CD4-positive, CD25-positive, alpha-beta regulatory T cell (primary cell): ENCODE data around the gene SDS. TPM values are rescaled to one million over a fixed set of nuclear protein-coding genes. Genes with fewer than 3 reads are reported as not detected.

Experiments used
- ATAC-seq, 2 donors: fragments of 150-1000 bp; cut with Tn5 transposase; one replicate each; pipeline ENCODE4 v1.10.0; 2021; ENCODE audit warnings: low read depth in 2 of 2, moderate number of reproducible peaks in 2 of 2, moderate library complexity in 1 of 2
- DNase-seq, 3 donors: peaks; one replicate each; pipeline versions ENCODE4 v3.0.0 to v3.0.0-alpha.2; 2012 to 2022; ENCODE audit warnings: mixed read lengths in 1 of 3
- H3K27ac ChIP-seq: one replicate; pipeline ENCODE4 v1.7.0; 2013; ENCODE audit warnings: mild to moderate bottlenecking, low read length; ENCODE audit not compliant: insufficient read depth, poor library complexity, severe bottlenecking
- H3K27me3 ChIP-seq: one replicate; pipeline ENCODE4 v1.7.0; 2013; ENCODE audit warnings: low read length; ENCODE audit not compliant: control insufficient read depth, insufficient read depth
- H3K36me3 ChIP-seq: one replicate; pipeline ENCODE4 v1.7.0; 2013; ENCODE audit warnings: mild to moderate bottlenecking, low read length, moderate library complexity; ENCODE audit not compliant: control insufficient read depth, insufficient read depth
- H3K4me1 ChIP-seq: 2 replicates; pipeline ENCODE4 v1.7.0; 2013; ENCODE audit warnings: mild to moderate bottlenecking, low read length; ENCODE audit not compliant: insufficient read depth, control insufficient read depth, poor library complexity, severe bottlenecking
- H3K4me3 ChIP-seq: one replicate; pipeline ENCODE4 v1.7.0; 2013; ENCODE audit warnings: low read depth, mild to moderate bottlenecking, low read length, moderate library complexity
- H3K9me3 ChIP-seq, 2 experiments: 1 replicate in 1 of 2; 2 replicates in 1 of 2; pipeline ENCODE4 v1.7.0; 2013; ENCODE audit warnings: low read length in 2 of 2, mild to moderate bottlenecking in 1 of 2, moderate library complexity in 1 of 2; ENCODE audit not compliant: control insufficient read depth in 2 of 2
- H3K27ac Mint-ChIP-seq, 3 donors: one replicate each; pipeline ENCODE4 v1.8.0; 2020 to 2022; ENCODE audit warnings: mild to moderate bottlenecking in 3 of 3, mixed read lengths in 3 of 3, moderate library complexity in 2 of 3
- H3K27me3 Mint-ChIP-seq: one replicate; pipeline ENCODE4 v1.8.0; 2022; ENCODE audit warnings: mild to moderate bottlenecking, mixed read lengths
- H3K36me3 Mint-ChIP-seq: one replicate; pipeline ENCODE4 v1.8.0; 2020; ENCODE audit warnings: mixed read lengths
- H3K4me1 Mint-ChIP-seq, 4 donors: one replicate each; pipeline ENCODE4 v1.8.0; 2020 to 2022; ENCODE audit warnings: mixed read lengths in 4 of 4, mild to moderate bottlenecking in 1 of 4
- H3K4me3 Mint-ChIP-seq, 4 donors: one replicate each; pipeline ENCODE4 v1.8.0; 2020 to 2022; ENCODE audit warnings: mild to moderate bottlenecking in 4 of 4, mixed read lengths in 4 of 4, moderate library complexity in 3 of 4
- H3K9me3 Mint-ChIP-seq, 7 donors: one replicate each; pipeline ENCODE4 v1.8.0; 2020 to 2022; ENCODE audit warnings: mixed read lengths in 7 of 7, mild to moderate bottlenecking in 3 of 7, moderate library complexity in 2 of 7
- polyA plus RNA-seq, 4 donors: library from polyadenylated mRNA; unstranded; fragments of 300-500 nt; fragmentation: Illumina TruSeq; gene quantifications; one replicate each; pipeline ENCODE4 v1.2.3, GENCODE V29; 2021
- total RNA-seq: library from RNA; stranded (reverse); gene quantifications from one replicate; pipeline ENCODE4 v1.2.3, GENCODE V29; 2022

The SDS gene, protein sequence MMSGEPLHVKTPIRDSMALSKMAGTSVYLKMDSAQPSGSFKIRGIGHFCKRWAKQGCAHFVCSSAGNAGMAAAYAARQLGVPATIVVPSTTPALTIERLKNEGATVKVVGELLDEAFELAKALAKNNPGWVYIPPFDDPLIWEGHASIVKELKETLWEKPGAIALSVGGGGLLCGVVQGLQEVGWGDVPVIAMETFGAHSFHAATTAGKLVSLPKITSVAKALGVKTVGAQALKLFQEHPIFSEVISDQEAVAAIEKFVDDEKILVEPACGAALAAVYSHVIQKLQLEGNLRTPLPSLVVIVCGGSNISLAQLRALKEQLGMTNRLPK
- total RNA-seq (not detected), polyA plus RNA-seq (not detected)

DNA sequence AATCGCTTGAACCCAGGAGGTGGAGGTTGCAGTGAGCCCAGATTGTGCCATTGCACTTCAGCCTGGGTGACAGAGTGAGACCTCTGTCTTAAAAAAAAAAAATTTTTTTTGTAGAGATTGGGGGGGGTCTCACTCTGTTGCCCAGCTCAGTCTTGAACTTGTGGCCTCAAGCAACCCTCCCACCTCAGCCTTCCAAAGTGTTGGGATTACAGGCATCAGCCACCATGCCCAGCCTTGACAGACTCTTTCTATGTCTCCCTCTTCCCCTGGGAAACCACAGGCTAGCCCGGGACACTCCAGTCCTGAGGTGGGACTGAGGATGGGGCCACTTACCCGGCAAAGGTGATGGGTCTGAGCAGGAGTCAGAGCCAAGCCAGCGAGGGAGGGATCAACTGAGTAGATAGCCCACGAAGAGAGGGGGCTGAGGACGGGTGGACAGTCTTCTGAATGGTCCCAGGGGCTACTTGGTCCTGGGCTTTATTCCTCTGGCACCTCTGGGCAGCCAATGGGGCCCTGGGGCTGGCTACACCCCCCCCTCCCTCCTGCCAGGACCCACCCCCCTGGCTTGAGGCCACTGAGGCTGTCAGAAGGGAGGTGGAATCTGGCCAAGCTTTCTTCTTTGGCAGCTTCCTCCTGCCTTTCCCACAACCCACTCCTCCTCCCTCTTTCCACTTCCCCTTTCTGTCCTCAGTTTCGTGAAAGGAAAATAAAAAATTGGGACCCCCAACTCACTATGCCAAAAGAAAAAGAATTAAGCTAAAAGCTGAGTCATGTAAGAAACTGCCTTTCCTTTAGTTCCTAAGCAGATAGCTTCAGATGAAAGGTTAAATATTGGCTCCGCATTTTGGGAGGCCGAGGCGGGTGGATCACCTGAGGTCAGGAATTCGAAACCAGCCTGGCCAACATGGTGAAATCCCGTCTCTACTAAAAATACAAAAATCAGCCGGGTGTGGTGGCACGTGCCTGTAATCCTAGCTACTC is at the start of gene SDS:
TSS of gene SDS (minus strand) at position 453 of the 981 bp plus-strand sequence. CDS start 4,179 bp downstream, outside the sequence.
- no peak for DNase-seq
- Histone ChIP-seq H3K4me1 (no peaks in the 10 kb centered on the region), H3K9me3 (no peaks in the 10 kb centered on the region), H3K36me3 (no peaks in the 10 kb centered on the region), H3K4me3 (no peak within 1 kb of the TSS), H3K27ac (no peak within 1 kb of the TSS), H3K27me3 (peaks cover 2% of the 10 kb centered on the region)
- no peaks in the 10 kb centered on the region for H3K9me3 Mint-ChIP-seq
- no peak within 1 kb of the TSS for H3K4me3 Mint-ChIP-seq
- H3K27ac Mint-ChIP-seq, result no peak within 1 kb of the TSS
- H3K36me3 Mint-ChIP-seq, result no peaks in the 10 kb centered on the region
- H3K27me3 Mint-ChIP-seq, result peaks cover 7% of the 10 kb centered on the region
- no peak for ATAC-seq
- peaks cover 0 to 2% (median 0%) of the 10 kb centered on the region in 4 donors for H3K4me1 Mint-ChIP-seq

- no peak for DNase-seq
- no peaks in the 10 kb centered on the region for H3K36me3 Mint-ChIP-seq
- H3K27ac Mint-ChIP-seq, result no peak overlapping the region
- no peak overlapping the region for H3K4me3 Mint-ChIP-seq
- H3K36me3 ChIP-seq, result no peaks in the 10 kb centered on the region
- peaks cover 5% of the 10 kb centered on the region for H3K27me3 ChIP-seq
- ATAC-seq, result no peak
- peaks cover 18% of the 10 kb centered on the region for H3K27me3 Mint-ChIP-seq
- no peaks in the 10 kb centered on the region for H3K9me3 ChIP-seq
- no peaks in the 10 kb centered on the region for H3K4me1 Mint-ChIP-seq
- no peaks in the 10 kb centered on the region for H3K9me3 Mint-ChIP-seq
- H3K27ac ChIP-seq, result no peak overlapping the region
- no peaks in the 10 kb centered on the region for H3K4me1 ChIP-seq
- H3K4me3 ChIP-seq, result no peak overlapping the region
These were observed 49.6 kb upstream of the SDS start for GRCh38 chr12:113453330-113453729.

DNA sequence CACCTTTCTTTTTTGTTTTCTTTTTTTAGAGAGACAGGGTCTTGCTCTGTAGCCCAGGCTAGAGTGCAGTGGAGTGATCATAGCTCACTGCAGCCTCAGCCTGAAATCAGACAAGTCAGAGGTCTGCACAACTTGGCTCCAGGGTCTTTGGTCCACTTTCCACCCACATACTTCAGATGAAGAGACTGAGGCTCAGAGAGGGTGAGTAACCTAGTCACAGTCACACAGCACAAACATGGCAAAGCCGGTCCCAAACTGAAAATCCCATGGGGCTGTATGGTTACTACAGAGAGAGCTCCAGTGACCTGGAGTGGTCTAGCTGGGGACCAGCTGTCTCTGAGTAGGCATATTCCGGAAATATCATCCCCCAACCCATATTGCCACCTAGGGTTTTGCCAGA is 48.8 kb upstream of the SDS start:
- Histone ChIP-seq H3K9me3 (no peaks in the 10 kb centered on the region), H3K27ac (no peak overlapping the region), H3K36me3 (no peaks in the 10 kb centered on the region), H3K4me3 (no peak overlapping the region), H3K4me1 (no peaks in the 10 kb centered on the region), H3K27me3 (peaks cover 5% of the 10 kb centered on the region)
- H3K27me3 Mint-ChIP-seq, result peaks cover 21% of the 10 kb centered on the region
- H3K4me3 Mint-ChIP-seq, result no peak overlapping the region
- H3K27ac Mint-ChIP-seq, result no peak overlapping the region
- DNase-seq, result no peak
- H3K9me3 Mint-ChIP-seq, result no peaks in the 10 kb centered on the region
- no peaks in the 10 kb centered on the region for H3K4me1 Mint-ChIP-seq
- no peaks in the 10 kb centered on the region for H3K36me3 Mint-ChIP-seq
- no peak for ATAC-seq

DNA sequence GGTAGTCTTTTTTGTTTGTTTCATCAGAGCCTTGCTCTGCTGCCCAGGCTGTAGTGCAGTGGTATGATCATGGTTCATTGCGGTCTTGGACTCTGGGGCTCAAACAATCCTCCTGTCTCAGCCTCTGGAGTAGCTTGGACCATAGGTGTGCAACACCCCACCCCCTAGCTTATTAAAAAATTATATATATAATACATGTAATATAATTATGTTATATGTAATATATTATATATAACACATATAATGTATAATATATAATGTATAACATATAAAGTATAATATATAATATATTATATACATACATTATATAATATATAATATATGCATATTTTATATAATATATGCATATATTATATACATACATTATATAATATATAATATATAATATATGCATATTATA is 46.2 kb upstream of the SDS start:
- no peaks in the 10 kb centered on the region for H3K36me3 Mint-ChIP-seq
- no peak overlapping the region for H3K27ac Mint-ChIP-seq
- no peaks in the 10 kb centered on the region for H3K4me1 Mint-ChIP-seq
- ATAC-seq (no peak), DNase-seq (no peak)
- no peaks in the 10 kb centered on the region for H3K9me3 ChIP-seq
- H3K9me3 Mint-ChIP-seq, result peaks cover 0 to 6% (median 2%) of the 10 kb centered on the region in 7 donors
- peaks cover 30% of the 10 kb centered on the region for H3K27me3 Mint-ChIP-seq
- H3K4me3 ChIP-seq, result no peak overlapping the region
- H3K27ac ChIP-seq, result no peak overlapping the region
- no peaks in the 10 kb centered on the region for H3K36me3 ChIP-seq
- no peak overlapping the region for H3K4me3 Mint-ChIP-seq
- H3K27me3 ChIP-seq, result peaks cover 5% of the 10 kb centered on the region
- H3K4me1 ChIP-seq, result no peaks in the 10 kb centered on the region

GRCh38 chr12:113449299-113449698 is 45.6 kb upstream of the SDS start:
- Mint-ChIP-seq H3K4me3 (no peak overlapping the region), H3K9me3 (peaks cover 0 to 6% (median 2%) of the 10 kb centered on the region in 7 donors), H3K36me3 (no peaks in the 10 kb centered on the region), H3K27me3 (peaks cover 30% of the 10 kb centered on the region), H3K27ac (no peak overlapping the region), H3K4me1 (no peaks in the 10 kb centered on the region)
- Histone ChIP-seq H3K9me3 (no peaks in the 10 kb centered on the region), H3K4me1 (no peaks in the 10 kb centered on the region), H3K27me3 (peaks cover 5% of the 10 kb centered on the region), H3K36me3 (no peaks in the 10 kb centered on the region), H3K27ac (no peak overlapping the region), H3K4me3 (no peak overlapping the region)
- ATAC-seq (no peak), DNase-seq (no peak)

- Mint-ChIP-seq H3K27ac (peak overlapping the region in 1 of 3 donors; percentile 40), H3K4me1 (no peaks in the 10 kb centered on the region), H3K9me3 (peaks cover 0 to 6% (median 2%) of the 10 kb centered on the region in 7 donors), H3K4me3 (no peak overlapping the region), H3K36me3 (no peaks in the 10 kb centered on the region), H3K27me3 (peaks cover 27% of the 10 kb centered on the region)
- Histone ChIP-seq H3K4me3 (no peak overlapping the region), H3K9me3 (no peaks in the 10 kb centered on the region), H3K27ac (no peak overlapping the region), H3K27me3 (peaks cover 5% of the 10 kb centered on the region), H3K36me3 (no peaks in the 10 kb centered on the region), H3K4me1 (no peaks in the 10 kb centered on the region)
- ATAC-seq, result no peak
- no peak for DNase-seq
These were observed 45.2 kb upstream of the SDS start for GRCh38 chr12:113448873-113449272.

GRCh38 chr12:113445544-113446171 is 42.0 kb upstream of the SDS start:
- ATAC-seq (peak in 1 of 2 donors; percentile 34), DNase-seq (peak in 1 of 3 donors; percentile 42)
- H3K9me3 ChIP-seq, result no peaks in the 10 kb centered on the region
- H3K27me3 ChIP-seq, result peaks cover 3% of the 10 kb centered on the region
- no peak overlapping the region for H3K4me3 Mint-ChIP-seq
- peaks cover 26% of the 10 kb centered on the region for H3K27me3 Mint-ChIP-seq
- no peak overlapping the region for H3K27ac Mint-ChIP-seq
- H3K4me1 ChIP-seq, result no peaks in the 10 kb centered on the region
- H3K4me1 Mint-ChIP-seq, result no peaks in the 10 kb centered on the region
- H3K36me3 Mint-ChIP-seq, result no peaks in the 10 kb centered on the region
- peaks cover 0 to 6% (median 2%) of the 10 kb centered on the region in 7 donors for H3K9me3 Mint-ChIP-seq
- no peaks in the 10 kb centered on the region for H3K36me3 ChIP-seq
- H3K4me3 ChIP-seq, result no peak overlapping the region
- H3K27ac ChIP-seq, result no peak overlapping the region
